Mucosa of descending colon (tissue), 3 donors: ENCODE results near the gene TFDP1. TPM values are rescaled to one million over a fixed set of nuclear protein-coding genes. Genes with fewer than 3 reads are reported as not detected.
"Not testable (repeated sequence)": the region's sequence is repeated elsewhere in the genome, so short reads cannot be mapped to it uniquely, and the experiment has no call there.

ENCODE experiments used
- ATAC-seq: fragments of 200-7000 bp; cut with Tn5 transposase; one replicate; pipeline ENCODE4 v1.9.1; 2020; ENCODE audit warnings: mild to moderate bottlenecking, moderate library complexity
- DNase-seq, 3 donors: peaks; one replicate each; pipeline ENCODE4 v3.0.0-alpha.2; 2020
- H3K36me3 ChIP-seq: fragments of 200-600 bp; one replicate; pipeline ENCODE4 v1.8.0; 2021; ENCODE audit warnings: low read depth, mild to moderate bottlenecking
- H3K4me1 ChIP-seq: fragments of 200-600 bp; one replicate; pipeline ENCODE4 v1.8.0; 2021; ENCODE audit warnings: low read depth, mild to moderate bottlenecking
- H3K4me3 ChIP-seq: fragments of 200-600 bp; one replicate; pipeline ENCODE4 v1.8.0; 2021; ENCODE audit warnings: mild to moderate bottlenecking
- H3K9me3 ChIP-seq: fragments of 200-600 bp; one replicate; pipeline ENCODE4 v1.8.0; 2021; ENCODE audit warnings: mild to moderate bottlenecking
- intact Hi-C, 2 donors: fragments of 100-400 bp; cut with DNase I in 1 of 2; cut with micrococcal nuclease in 1 of 2; formaldehyde crosslinking; loops; one replicate each; pipeline versions ENCODE4 v1.11.0 to v1.11.1; 2022; cut with DNase I, micrococcal nuclease
- total RNA-seq, 3 donors: library from RNA; stranded (reverse); fragmentation: NEBNext Ultra II Directional in 2 of 3; extraction: Animal tissue kit (Norgen Biotek cat#: 25700) in 2 of 3; gene quantifications; one replicate each; pipeline versions ENCODE4 v1.2.1 to v1.2.4, GENCODE V29; 2021 to 2023
- TF ChIP-seq, protein P1 (sequence below): fragments of 200-600 bp; IDR thresholded peaks from one replicate; pipeline ENCODE4 v1.8.0; 2022; ENCODE audit warnings: antibody characterized with exemption, mild to moderate bottlenecking
- donor health status: DM: no; HTN: no; CAD: no; lungs with moderate emphysema.
- donor health status: DM: no; HTN: no; CAD: no.
- donor health status: DM: no; HTN: yes; CAD: no.

Gene TFDP1
- total RNA-seq, 3 donors from 2014 or later, result 52.7 to 66.4 (median 54.3) TPM

- Histone ChIP-seq H3K4me3 (no peak overlapping the region), H3K9me3 (no peaks in the 10 kb centered on the region), H3K36me3 (no peaks in the 10 kb centered on the region), H3K4me1 (no peaks in the 10 kb centered on the region)
- TF ChIP-seq, protein P1, sequence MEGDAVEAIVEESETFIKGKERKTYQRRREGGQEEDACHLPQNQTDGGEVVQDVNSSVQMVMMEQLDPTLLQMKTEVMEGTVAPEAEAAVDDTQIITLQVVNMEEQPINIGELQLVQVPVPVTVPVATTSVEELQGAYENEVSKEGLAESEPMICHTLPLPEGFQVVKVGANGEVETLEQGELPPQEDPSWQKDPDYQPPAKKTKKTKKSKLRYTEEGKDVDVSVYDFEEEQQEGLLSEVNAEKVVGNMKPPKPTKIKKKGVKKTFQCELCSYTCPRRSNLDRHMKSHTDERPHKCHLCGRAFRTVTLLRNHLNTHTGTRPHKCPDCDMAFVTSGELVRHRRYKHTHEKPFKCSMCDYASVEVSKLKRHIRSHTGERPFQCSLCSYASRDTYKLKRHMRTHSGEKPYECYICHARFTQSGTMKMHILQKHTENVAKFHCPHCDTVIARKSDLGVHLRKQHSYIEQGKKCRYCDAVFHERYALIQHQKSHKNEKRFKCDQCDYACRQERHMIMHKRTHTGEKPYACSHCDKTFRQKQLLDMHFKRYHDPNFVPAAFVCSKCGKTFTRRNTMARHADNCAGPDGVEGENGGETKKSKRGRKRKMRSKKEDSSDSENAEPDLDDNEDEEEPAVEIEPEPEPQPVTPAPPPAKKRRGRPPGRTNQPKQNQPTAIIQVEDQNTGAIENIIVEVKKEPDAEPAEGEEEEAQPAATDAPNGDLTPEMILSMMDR, result no peak
- DNase-seq (no peak), ATAC-seq (no peak)
- intact Hi-C loops, result no loop called here
These were observed 39.7 kb downstream of the TFDP1 start for GRCh38 chr13:113624235-113624587.

- H3K4me3 ChIP-seq, H3K9me3 ChIP-seq, H3K4me1 ChIP-seq, DNase-seq, H3K36me3 ChIP-seq, ATAC-seq, intact Hi-C loops: not testable (repeated sequence)
These were observed 40.2 kb downstream of the TFDP1 start for GRCh38 chr13:113624640-113625304.

GRCh38 chr13:113625965-113626721 is 41.6 kb downstream of the TFDP1 start:
- ATAC-seq (no peak), DNase-seq (no peak)
- H3K36me3 ChIP-seq, result no peaks in the 10 kb centered on the region
- TF ChIP-seq, protein P1, result no peak
- H3K9me3 ChIP-seq, result no peaks in the 10 kb centered on the region
- H3K4me3 ChIP-seq, result no peak overlapping the region
- intact Hi-C loops, result no loop called here
- no peaks in the 10 kb centered on the region for H3K4me1 ChIP-seq

GRCh38 chr13:113627136-113627535 is 42.6 kb downstream of the TFDP1 start:
- no peak overlapping the region for H3K4me3 ChIP-seq
- TF ChIP-seq, protein P1, result no peak
- no peaks in the 10 kb centered on the region for H3K36me3 ChIP-seq
- no peaks in the 10 kb centered on the region for H3K4me1 ChIP-seq
- intact Hi-C loops, result no loop called here
- DNase-seq (no peak), ATAC-seq (no peak)
- no peaks in the 10 kb centered on the region for H3K9me3 ChIP-seq

- DNase-seq (peak in 1 of 3 donors; percentile 13), ATAC-seq (no peak)
- Histone ChIP-seq H3K36me3 (no peaks in the 10 kb centered on the region), H3K4me1 (no peaks in the 10 kb centered on the region), H3K4me3 (no peak overlapping the region), H3K9me3 (no peaks in the 10 kb centered on the region)
- TF ChIP-seq, protein P1, result no peak
- intact Hi-C loops, result no loop called here
These were observed 44.0 kb downstream of the TFDP1 start for GRCh38 chr13:113628291-113629270.
